Kidney epithelial cell (primary cell): ENCODE data around the gene AOPEP. TPM values are rescaled to one million over a fixed set of nuclear protein-coding genes. Genes with fewer than 3 reads are reported as not detected.

Experiments used
- DNase-seq: peaks from one replicate; pipeline ENCODE4 v3.0.0-alpha.2; 2010; ENCODE audit warnings: low read depth
- H3K27me3 ChIP-seq: 2 replicates; pipeline ENCODE4 v1.6.0; 2011; ENCODE audit warnings: low read length; ENCODE audit not compliant: control insufficient read depth, insufficient read depth
- H3K36me3 ChIP-seq: 2 replicates; pipeline ENCODE4 v1.5.1; 2011; ENCODE audit warnings: low read length; ENCODE audit not compliant: control insufficient read depth, insufficient read depth
- H3K4me3 ChIP-seq: 2 replicates; pipeline ENCODE4 v1.5.1; 2011; ENCODE audit warnings: low read depth, mild to moderate bottlenecking, control low read depth, low read length
- total RNA-seq: library from RNA; depleted of rRNA; stranded (reverse); fragments of >200 nt; gene quantifications from 2 replicates; pipeline ENCODE4 v1.2.3, GENCODE V29; 2015
- TF ChIP-seq, protein P1 (sequence below): IDR thresholded peaks from 2 replicates; pipeline ENCODE4 v1.5.1; 2011; ENCODE audit warnings: mild to moderate bottlenecking, moderate library complexity, low read length, control low read depth, inconsistent platforms; ENCODE audit not compliant: insufficient read depth, poor library complexity, severe bottlenecking

Gene AOPEP
- total RNA-seq, 1 donor from 2014 or later: 17.4 TPM

DNA sequence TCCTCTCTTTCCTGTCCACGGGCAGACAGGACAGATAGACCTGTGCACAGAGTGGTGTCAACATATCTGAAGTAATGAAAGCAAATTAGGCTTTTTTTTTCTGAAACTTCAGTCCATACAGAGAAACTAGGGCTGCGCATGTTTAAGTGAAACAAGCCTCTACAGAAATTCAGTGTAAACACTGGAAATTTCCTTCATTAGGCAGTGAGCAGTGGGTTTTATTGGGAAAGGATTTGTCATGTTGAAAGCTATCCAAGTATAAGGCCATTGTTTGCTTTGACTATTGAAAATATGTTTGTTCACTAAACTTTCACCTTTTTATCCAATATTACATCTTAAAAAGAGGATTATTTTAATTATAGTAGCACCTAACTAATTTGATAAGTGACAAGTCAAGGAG lies 161.2 kb downstream of the AOPEP start:
- no peak for DNase-seq
- H3K36me3 ChIP-seq: no peaks in the 10 kb centered on the region
- no peak overlapping the region for H3K4me3 ChIP-seq
- no peaks in the 10 kb centered on the region for H3K27me3 ChIP-seq
- TF ChIP-seq, protein P1, sequence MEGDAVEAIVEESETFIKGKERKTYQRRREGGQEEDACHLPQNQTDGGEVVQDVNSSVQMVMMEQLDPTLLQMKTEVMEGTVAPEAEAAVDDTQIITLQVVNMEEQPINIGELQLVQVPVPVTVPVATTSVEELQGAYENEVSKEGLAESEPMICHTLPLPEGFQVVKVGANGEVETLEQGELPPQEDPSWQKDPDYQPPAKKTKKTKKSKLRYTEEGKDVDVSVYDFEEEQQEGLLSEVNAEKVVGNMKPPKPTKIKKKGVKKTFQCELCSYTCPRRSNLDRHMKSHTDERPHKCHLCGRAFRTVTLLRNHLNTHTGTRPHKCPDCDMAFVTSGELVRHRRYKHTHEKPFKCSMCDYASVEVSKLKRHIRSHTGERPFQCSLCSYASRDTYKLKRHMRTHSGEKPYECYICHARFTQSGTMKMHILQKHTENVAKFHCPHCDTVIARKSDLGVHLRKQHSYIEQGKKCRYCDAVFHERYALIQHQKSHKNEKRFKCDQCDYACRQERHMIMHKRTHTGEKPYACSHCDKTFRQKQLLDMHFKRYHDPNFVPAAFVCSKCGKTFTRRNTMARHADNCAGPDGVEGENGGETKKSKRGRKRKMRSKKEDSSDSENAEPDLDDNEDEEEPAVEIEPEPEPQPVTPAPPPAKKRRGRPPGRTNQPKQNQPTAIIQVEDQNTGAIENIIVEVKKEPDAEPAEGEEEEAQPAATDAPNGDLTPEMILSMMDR: no peak

DNA sequence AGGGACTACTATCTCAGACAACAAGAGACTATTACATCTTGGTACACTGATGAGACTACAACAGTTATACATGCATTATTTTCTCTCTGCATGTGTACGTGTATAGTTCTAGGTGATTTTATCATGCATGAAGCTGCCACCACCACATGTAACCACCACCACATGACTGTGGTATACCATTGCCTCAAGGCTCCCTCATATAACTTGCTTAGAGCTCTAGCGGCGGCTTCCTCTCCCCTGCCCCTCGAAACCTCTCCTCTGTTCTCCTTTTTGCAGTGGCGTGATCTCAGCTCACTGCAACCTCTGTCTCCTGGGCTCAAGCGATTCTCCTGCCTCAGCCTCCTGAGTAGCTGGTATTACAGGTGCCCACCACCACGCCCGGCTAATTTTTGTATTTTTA lies 162.3 kb downstream of the AOPEP start:
- no peaks in the 10 kb centered on the region for H3K27me3 ChIP-seq
- H3K4me3 ChIP-seq: no peak overlapping the region
- TF ChIP-seq, protein P1: no peak
- no peaks in the 10 kb centered on the region for H3K36me3 ChIP-seq
- DNase-seq: no peak

DNA sequence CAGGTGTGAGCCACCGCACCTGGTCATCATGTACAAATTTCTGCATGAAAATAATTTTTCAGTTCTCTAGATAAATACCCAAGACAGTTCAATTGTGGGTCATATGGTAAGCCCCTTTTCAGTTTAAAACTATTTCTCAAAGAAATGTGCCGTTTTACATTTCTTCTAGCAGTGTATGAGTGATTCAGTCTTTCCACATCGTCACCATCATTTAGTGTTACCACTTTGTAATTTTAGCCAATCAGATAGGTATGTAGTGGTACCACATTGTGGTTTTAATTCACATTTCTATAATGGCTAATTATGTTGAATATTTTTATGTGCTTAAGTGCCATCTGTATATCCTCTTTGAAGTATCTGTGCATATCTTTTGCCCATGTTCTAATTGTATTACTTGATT lies 163.1 kb downstream of the AOPEP start:
- TF ChIP-seq, protein P1: no peak
- no peaks in the 10 kb centered on the region for H3K36me3 ChIP-seq
- H3K27me3 ChIP-seq: no peaks in the 10 kb centered on the region
- H3K4me3 ChIP-seq: no peak overlapping the region
- no peak for DNase-seq

DNA sequence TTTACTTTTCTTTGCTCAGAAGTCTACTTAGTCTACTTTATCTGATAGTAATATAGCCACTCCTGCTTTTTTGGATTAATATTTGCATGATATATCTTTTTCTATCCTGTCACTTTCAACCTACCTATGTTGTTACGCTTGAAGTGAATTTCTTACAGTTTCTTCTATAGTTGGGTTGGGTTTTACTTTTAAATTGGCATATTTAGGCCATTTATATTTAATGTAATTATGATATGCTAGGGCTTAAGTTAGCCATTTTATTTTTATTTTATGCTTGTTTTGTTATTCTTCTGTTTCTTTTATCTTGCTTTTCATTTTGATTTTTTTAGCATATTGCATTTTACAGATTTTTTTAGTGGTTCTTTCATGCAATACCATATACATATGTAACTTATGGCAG lies 164.7 kb downstream of the AOPEP start:
- Histone ChIP-seq H3K27me3 (no peaks in the 10 kb centered on the region), H3K4me3 (no peak overlapping the region), H3K36me3 (no peaks in the 10 kb centered on the region)
- DNase-seq: no peak
- TF ChIP-seq, protein P1: no peak

DNA sequence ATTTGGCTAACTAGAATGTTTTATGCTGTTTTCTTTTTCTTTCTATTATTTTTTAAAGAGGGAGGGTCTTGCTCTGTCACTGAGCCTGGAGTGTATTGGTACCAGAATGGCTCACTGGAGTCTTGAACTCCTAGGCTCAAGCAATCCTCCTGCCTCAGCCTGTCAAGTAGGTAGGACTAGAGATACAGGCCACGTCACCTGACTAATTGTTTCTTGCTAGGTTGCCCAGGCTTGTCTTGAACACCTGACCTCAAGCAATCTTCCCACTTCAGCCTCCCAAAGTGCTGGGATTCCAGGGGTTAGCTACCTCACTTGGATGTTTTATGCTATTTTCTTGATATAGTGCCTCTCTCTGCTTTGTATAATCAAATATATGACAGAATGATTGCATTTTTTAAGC lies 166.2 kb downstream of the AOPEP start:
- H3K36me3 ChIP-seq: no peaks in the 10 kb centered on the region
- no peak overlapping the region for H3K4me3 ChIP-seq
- H3K27me3 ChIP-seq: no peaks in the 10 kb centered on the region
- DNase-seq: no peak
- TF ChIP-seq, protein P1: no peak

DNA sequence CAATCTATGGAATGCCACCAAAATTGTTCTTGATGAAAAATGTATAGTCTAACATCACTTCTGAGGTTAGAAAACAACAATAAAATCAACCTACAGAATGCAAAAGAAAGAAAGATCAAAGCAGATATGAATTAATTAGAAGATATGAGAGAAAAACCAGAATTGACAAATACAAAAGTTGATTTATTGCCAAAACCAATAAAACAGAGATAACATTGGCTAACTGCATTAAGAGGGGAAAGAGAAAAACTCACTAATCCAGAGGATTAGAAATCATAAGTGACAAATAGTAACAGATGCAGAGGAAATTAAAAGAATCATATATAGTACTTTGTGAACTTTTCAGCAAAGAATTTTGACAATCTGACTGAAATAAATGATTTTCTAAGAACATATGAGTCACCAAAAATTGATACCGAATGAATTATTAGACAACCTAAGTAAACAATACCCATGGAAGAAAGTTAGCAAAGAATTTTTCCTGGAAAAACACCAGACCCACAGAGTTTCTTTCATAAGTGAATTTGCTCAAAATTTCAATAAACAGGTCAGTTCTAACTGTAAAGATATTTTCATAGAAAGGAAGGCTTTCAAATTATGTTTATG lies 167.7 kb downstream of the AOPEP start:
- DNase-seq: no peak
- no peaks in the 10 kb centered on the region for H3K36me3 ChIP-seq
- H3K27me3 ChIP-seq: no peaks in the 10 kb centered on the region
- TF ChIP-seq, protein P1: no peak
- H3K4me3 ChIP-seq: no peak overlapping the region
